Superior temporal gyrus (tissue), 1 donor: ENCODE results near the gene LRRC4B.

ENCODE experiments used
- DNase-seq: peaks from one replicate; pipeline ENCODE4 v3.0.0-alpha.2; 2016; ENCODE audit errors: extremely low spot score

LRRC4B gene

DNA sequence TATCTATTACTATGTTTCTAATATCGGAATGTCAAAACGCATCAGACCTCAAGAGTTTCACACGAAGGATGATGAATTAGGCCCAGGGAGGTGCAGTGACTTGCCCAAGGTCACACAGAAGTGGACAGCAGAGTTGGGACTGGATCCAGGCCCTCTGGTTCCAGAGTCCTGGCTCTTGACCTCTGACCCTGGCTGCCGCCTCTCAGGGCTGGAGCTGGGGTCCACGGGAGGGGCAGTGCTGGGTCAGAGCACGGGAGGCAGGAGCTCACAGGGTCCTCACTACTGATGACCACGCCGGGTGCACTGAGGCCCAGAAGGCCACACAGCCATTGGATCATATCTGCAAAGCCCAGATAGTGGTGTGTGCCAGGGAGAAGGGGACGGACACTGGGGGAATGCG, 45.4 kb downstream of the LRRC4B start:
- DNase-seq = no peak

DNA sequence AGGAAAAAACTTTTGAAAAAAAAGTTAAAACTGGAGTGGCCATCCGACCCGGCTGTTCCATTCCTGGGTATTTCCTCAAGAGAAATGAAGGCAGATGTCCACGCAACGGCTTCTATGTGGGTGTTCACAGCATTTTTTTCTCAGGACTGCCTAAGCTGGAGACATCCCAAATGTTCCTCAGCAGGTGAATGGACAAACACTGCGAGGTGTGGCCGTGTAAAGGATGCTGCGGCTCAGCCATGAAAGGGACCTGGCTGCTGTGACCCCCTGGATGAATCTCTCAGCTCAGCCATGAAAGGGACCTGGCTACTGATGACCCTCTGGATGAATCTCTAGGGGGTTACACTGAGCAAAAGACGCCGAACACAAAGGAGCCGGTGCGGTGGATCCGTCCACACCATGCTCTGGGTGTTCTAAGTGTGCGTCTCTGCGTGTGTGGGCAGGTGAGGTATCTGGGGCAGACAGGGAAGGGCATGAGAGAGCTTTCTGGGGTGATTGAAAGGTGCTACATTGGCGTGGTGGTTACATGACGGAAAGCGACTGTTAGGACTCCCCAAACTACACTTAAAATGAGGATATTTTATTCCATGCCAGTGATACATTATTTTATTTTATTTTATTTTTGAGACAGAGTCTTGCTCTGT, 47.3 kb downstream of the LRRC4B start:
- no peak for DNase-seq

DNA sequence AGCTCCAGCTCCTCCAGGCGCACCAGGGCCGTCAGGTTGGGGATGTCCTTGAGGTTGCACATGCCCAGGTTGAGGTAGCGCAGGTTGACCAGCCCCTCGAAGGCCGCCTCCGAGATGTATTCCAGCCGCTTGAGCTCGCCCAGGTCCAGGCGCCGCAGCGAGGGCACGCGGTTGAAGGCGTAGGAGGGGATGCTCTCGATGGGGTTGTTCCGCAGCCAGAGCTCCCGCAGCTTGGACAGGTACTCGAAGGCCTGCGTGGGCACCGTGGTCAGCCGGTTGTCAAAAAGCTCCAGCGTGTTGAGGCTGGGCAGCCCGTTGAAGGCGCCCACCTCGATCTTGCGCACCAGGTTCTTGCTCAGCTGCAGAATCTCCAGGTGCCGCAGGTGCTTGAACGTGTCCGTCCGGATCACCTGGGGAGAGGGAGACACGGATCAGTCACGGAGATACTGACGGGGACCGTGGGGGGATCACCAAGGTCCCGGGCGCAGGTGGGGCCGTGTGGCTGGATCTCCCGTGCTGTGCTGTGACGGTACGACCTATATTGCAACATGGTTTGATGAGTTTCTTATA, 49.1 kb downstream of the LRRC4B start:
- no peak for DNase-seq

DNA sequence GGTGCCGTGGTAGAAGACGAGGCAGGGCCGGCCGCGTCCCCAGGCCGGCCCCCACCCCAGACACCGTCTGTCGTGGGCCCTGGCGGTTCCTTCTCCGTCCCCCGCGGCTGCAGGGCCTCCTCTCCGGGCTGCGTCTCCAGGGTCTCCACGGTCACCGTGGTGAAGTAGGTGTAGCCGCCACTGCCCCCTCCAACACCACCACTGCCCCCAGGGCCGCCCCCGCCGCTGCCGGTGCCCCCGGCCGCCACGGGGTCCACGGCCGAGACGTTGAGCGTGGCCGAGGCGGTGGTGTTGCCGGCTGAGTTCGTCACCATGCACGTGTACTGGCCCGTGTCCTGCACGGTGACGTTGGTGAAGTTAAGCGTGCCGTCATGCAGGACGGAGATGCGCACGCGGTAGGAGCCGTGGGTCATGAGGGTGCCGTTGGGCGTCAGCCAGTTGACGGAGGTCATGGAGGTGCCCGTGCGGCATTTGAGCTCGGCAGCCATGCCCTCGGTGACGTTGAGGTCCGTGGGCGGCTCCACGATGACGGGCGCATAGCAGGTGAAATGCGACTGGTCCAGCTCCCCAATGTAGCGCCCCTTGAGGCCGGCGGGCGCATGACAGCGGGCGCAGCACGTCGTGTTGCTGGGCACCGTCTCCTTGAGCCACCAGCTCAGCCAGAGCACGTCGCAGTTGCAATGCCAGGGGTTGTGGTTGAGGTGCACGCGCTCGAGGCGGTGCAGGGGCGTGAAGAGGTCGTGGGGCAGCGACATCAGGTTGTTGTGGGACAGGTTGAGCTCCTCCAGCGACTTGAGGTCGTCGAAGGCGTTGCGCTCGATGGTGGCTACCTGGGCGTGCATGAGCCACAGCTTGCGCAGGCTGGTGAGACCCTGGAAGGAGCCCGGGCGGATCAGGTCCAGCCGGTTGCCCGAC, 49.9 kb downstream of the LRRC4B start:
- no peak for DNase-seq

DNA sequence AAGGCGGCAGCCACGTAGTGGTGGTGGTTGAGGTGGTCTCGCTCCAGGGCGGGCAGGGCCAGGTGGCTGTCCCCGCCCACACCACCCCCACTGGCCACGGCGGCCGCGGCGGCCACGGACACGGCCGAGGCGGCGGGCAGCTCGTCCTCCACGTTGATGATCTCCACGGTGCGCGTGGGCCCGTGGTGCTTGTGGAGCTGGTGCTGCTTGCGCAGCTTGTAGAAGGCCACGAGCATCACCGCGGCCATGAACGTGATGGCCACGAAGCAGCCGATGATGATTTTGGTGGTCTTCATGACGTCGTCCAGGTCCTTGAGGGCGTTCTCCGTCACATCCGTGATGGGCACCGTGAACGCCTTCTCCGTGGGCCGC, 50.5 kb downstream of the LRRC4B start:
- DNase-seq = no peak

DNA sequence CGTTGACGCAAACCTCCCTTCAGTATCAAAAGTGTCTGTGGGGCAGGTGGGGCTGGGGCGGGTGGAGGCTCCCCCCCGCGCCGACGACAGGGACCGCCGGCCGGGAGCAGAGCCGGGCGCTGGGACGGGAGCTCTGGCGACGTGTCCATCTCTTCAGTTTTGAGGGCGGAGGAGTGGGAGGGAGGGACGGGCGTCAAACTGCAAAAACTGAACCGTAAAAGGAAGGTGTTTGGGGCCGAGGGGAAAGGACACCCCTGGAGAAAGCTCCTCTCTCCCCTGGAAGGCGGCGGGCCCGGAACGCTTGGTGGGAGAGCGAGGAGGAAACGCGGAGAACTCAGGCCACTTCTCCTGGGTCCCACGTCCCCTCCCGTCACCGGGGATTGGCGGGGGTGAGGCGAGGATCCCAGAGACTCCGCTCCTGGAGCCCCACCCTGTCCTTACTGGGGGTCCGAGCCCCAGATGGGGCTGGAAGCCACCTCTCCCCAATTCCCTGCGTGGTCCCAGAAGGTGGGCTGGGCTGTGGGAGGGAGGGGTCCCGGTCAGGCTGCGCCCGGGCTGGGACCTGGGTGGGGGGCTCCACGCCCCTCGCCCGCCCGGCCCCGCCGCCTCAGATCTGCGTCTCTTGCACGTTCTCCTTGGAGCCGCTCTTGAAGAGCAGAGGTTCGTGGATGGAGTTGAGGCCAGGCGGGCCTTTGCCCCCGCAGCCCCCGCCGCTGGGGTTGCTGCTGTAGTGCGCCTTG, 51.1 kb downstream of the LRRC4B start:
- no peak for DNase-seq

DNA sequence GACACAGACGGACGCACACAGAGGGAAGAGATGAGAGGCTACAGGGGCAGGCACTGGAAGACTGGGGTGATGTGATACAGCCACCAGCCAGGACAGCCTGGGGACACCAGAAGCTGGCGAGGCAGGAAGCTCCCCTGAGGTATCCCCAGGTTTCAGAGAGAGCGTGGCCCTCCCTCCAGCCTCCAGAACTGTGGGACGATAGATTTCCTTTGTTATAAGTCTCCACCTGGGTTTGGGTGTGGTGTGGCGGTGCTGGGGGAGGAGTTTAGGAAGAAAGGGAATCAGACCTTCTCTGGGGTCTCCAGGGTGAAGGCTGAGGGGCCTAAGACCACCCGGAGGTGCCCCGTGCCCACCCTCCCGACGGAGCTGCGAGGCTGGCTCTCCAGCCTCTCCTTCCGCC, 51.8 kb downstream of the LRRC4B start:
- DNase-seq = no peak

DNA sequence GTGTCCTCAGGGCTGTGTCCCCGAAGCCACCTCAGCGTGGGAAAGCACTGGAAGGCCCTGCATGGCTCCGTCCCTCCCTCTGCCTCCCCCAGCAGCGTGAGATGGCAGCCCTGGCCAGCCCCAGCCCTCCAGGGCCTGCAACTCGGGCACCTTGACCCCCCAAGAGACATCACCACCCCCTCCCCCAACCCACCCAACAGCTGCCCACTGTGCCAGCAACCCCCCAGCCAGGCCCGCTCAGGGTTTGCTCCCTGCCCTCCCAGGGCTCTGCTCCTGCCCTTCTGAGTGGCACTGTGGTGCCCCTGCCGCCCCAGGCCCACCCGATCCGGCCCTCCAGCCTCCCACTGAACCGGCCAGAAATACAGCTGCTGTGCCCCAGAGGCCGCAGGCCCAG, 53.1 kb downstream of the LRRC4B start:
- DNase-seq = no peak

DNA sequence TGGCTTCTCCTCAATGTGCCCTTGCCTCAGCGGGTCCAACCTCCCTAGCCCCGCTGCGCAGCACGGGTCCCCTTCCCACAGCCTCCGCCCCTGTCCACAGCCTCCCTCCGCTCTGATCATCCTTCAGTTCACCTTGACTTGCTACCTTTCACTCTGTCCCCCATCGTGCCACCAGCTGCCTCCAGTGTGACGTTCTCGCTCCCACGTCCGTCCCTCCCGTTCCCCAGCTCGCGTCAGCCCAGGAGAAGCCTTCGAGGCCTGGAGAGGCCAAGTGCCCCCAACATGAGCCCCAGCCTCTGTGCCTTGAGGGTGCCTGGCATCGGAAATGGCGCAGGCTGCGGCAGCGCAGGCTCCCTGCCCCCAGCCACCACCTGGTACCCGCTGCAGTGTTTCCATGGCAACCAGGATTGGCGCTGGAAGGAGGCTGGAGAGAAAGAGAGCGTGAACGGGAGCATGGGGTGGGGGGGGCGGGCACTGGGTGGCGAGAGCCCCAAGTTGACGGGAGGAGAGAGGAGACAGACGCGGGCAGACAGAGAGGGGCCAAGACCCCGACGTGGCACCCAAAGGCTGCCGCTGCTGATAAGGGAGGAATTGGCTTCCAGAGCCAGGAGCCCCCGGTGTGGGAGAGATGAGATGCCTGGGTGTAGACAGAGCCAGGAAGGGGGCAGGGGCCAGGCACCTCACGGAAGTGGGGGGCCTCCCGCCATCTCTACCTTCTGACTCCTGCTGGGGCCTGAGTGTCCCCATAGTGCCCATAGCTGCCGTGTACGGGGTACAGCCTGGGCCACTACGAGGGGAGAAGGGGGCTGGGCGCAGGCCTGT, 53.7 kb downstream of the LRRC4B start:
- peak; percentile 84 for DNase-seq

DNA sequence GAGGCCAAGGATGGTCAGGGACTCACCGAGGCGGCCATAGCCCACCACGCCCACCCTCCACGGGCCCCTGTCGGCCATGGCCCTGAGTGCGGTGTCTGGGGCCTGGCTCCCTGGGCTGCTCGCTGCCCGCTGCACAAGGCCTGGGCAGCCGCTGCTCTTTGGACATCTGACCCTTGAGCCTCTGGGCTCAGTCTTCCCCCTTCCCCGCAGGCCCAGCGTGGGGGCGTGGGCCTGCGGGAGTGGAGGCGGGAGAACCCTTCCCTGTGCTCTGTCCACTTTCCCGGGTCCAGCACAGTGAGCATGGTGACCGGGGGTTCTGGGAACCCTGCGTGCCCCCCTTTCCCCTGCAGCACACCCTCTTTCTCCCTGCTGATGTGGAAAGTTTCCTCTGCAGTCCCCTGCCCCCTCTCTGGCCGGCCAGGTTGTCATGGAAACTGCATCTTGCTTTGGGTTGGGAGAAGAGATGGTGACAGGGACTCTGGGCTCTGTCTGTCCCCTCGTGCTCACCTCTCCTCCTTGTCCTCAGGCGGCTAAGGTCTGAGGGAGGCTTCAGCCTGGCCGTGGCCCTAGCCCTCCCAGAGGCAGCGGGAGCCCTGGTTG, 54.4 kb downstream of the LRRC4B start, which contains the start of gene ASPDH:
Gene ASPDH, minus strand, starts transcription at position 168 of the 600 bp plus-strand sequence. Its CDS starts 90 bp downstream, at position 78.
- no peak for DNase-seq

DNA sequence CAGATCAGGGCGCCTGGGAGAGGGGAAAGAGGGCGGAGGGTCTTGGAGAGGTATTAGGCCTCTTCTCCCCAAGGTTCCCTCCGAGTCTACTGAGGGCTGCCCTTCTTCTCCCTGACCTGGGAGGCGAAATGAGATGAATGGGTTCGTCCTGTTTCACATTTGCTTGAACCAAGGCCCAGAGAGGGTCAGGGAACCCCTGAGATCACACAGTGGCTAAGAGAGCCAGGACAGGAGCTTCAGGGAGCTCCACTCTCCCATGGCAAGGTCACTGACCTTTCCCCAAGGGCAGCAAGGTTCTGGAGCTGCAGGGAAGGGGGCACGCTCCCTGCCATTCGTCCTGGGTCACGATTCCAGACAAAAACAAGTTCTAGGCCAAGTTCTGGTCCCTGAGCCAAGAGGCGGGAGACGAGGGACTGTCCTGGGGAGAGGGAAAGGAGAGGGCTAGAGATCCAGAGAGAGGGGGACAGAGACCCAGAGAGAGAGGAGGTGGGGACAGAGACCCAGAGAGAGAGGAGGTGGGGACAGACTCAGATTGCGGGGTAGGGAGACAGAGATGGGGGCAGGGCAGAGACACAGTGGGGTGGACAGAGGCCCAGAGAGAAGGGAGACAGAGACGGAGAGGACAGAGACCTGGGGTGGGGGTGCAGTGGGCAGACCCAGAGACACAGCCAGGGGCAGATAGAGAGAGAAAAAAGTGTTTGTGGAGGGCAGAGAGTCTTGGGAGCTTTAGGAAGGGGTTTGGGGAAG, 55.1 kb downstream of the LRRC4B start:
- no peak for DNase-seq

DNA sequence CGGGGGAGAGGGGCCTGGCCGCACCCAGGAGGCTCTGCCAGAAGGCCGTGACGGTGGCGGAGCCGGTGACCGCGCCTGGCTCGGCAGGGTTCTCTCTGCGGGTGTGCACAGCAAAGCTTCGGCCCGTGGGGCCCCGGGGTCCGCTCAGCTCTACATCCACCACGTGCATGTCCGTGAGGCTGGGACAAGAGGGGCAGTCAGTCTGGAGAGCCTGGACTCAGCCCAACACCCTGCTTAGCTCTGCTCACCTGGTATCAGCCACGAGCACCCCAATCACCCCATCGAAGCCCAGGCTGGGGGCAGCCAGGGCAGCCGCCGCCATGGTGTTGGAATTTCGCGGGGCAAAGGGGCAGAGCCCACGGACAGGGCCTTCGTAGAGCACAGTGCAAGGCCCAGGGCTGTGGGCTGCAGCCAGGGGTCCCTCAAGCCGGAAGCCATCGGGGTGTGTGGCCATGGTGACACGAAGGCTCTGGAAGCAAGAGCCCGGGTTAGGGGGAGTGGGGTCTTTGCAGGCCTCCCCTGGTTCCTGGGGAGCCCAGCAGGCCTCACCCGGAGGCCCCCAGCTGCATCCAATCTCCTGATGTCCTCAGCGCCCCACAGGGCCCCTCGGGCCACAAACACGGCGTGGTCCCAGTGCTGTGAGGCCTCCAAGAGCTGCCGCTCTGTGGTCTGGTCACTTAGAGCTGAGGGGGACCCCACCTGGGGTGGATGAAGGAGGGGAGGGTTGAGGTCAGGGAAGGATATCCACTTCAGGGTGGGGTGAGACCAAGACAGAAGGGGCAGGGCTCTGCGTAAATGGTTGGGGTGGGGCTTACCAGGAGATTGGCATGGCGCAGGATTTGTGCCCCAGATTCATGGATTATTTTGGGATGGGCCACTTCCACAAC, 55.9 kb downstream of the LRRC4B start:
- DNase-seq = no peak

DNA sequence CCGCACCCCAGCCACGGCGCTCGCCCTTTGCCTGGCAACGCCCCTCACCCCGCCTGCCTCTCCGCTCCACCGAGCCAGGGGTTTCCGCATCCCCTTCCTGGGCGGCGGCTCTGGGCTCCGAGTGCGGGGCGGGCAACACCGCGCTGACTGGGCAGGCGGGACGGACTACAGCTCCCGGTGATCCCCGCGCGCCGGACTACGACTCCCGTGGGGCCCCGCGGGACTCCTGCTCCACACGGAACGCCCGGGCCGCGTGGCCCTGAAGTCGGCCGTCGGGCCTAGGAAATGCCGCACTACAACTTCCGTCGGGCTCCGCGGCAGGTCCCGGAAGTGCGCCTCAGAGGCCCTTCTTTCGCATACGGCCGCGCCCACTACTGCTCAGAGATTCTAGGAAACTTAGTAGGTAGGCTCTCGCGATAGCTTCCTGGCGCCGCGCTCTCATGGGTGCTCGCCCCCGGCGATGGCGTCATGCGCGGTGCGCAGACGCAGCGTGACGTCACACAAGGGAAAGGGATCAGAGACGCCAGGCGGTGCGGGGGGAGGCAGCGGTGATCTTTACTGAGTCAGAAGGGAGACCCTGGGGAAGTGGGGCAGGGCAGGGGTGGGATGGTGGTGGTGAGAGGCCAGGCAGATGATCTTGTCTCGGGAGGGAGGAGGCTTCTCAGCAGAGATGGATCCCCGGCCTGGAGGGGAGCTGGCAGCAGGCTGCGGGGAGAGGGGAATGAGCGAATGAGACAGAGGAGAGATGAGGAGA, 57.0 kb downstream of the LRRC4B start, which contains the start of gene JOSD2:
Gene JOSD2, minus strand, starts transcription at position 123 of the 754 bp plus-strand sequence. CDS start 760 bp downstream, outside the sequence.
- DNase-seq = peak; percentile 99

DNA sequence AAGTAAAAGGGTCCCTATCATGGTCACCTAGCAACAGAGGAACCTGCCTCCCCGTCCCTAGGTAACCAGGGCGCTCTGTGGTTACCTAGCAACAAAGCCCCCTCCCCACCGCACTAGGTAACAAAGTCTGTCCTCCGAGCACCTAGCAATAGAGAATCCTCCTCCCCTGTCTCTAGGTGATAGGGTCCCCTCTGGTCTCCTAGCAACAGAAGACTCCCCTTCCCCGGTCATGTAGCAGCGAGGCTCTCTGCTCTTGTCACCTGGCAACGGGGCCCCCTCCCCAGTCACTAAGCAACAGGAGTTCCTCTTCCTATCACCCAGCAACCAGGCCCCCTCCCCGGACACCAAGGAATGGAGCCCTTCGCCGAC, 57.6 kb downstream of the LRRC4B start:
- no peak for DNase-seq

DNA sequence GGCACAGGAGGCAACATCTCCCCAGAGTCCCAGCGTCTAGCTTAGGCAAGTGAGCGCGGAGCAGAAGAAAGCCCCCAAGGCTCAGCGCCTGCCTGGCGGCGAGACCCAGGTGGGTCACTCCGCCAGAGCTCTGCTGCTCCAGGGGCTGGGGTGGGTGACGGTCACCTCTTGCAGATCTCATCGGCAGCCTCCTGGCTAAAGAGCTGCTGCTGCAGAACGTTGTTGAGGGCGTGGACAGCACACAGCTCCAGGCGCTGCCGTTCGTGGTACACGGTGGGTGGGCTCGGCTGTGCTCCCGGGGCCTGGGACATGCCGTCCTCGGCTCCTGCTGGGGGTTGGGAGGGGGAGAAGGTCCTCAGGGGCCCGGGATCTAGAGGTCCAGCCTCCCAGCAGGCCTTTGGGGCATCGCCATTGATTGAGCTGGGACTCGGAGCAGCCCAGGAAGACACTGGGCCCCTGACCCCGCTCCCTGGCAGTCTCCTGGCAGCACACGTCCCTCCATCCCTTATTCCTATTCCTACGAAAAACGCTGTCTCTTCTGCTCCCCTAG, 58.0 kb downstream of the LRRC4B start:
- no peak for DNase-seq

DNA sequence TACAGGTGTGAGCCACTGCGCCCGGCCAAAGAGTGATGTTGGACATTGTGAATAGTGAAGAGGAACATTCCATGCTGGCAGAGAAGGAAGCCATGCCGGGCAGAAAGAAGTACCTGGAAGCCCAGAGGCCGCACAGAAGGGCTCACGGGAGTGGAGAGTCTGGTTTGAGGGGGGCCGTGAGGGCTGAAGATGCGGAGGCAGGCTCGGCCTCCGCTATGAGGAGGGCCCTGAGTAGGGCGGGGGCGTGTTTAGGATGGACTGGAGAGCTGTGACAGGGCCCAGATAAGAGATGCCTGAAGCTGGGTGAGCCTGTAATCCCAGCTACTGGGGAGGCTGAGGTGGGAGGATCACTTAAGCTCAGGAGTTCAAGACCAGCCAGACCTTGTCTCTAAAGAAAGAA, 58.9 kb downstream of the LRRC4B start:
- DNase-seq = no peak

DNA sequence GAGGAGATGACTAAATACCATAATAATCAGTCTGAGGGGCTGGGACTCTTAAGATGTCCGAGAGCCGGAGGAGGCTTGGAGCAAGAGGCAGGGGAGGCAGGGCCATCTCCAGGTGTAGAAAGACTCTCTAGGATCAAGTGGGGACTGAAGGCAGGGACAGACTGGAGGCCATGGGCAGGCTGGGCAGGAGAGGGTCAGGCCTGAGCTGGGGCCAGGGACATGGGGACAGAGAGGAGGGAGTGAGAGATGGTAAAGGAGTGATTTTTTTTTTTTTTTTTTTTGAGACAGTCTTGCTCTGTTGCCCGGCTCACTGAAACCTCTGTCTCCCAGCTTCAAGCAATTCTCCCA, 59.4 kb downstream of the LRRC4B start:
- DNase-seq = no peak

DNA sequence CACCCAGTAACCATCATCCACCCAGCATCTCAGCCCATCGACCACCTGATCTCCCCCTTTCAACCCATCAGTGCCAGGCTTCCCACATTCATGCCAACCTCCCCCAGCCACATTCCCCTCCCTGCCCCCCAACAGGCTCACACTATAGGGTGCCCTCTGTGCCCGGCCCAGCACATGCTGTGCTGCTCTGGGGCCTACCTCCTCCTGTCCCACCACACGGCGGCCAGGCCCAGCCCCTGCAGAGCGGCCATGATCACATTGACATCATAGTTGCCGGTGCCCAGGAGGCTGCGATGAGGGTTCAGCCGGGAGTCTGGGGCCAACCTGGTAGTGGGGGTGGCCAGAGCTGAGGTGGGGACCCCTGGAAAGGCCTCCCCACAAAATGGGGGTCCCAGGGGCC, 60.9 kb downstream of the LRRC4B start:
- no peak for DNase-seq
